ENCODE measurements around the gene VRK3.

- no peak for TF ChIP-seq CTCF (IDR thresholded peaks at IDR 0.05)
- no peak for TF ChIP-seq POLR2A (IDR thresholded peaks at IDR 0.05)
- no peak for TF ChIP-seq EP300 (IDR thresholded peaks at IDR 0.05)
Observed at GRCh38 chr19:49954933-49955332, 70.2 kb downstream of the VRK3 start.

Data from ovary (tissue), 3 donors.